ENCODE measurements around the gene PLCB4. TPM values are rescaled to one million over a fixed set of nuclear protein-coding genes. Genes with fewer than 3 reads are reported as not detected.

The PLCB4 gene
- polyA plus RNA-seq, 1 experiment = 8.8 TPM

DNA sequence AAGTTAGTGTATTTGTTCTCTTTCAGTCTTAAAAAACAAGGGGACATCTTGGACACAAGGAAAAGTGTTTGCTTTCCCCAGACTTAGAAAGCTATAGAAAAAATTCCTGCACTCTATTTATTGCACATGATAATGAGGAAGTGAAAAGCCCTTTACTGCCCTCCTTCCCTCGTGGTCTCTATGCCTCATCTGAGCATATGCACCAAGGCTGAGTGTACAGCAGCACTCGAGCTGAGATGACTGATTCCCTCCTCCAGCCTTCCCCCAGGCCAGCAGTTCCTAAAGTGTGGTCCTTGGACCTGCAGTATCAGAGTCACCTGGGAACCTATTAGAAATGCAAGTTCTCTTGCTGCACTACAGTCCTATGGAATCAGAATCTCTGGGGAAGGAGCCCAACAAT lies 431.2 kb downstream of the PLCB4 start:
- TF ChIP-seq, protein P1, sequence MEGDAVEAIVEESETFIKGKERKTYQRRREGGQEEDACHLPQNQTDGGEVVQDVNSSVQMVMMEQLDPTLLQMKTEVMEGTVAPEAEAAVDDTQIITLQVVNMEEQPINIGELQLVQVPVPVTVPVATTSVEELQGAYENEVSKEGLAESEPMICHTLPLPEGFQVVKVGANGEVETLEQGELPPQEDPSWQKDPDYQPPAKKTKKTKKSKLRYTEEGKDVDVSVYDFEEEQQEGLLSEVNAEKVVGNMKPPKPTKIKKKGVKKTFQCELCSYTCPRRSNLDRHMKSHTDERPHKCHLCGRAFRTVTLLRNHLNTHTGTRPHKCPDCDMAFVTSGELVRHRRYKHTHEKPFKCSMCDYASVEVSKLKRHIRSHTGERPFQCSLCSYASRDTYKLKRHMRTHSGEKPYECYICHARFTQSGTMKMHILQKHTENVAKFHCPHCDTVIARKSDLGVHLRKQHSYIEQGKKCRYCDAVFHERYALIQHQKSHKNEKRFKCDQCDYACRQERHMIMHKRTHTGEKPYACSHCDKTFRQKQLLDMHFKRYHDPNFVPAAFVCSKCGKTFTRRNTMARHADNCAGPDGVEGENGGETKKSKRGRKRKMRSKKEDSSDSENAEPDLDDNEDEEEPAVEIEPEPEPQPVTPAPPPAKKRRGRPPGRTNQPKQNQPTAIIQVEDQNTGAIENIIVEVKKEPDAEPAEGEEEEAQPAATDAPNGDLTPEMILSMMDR (IDR thresholded peaks at IDR 0.05; ENCODE audit: insufficient read depth, low read depth, low read length) = no peak
- POLR2A ChIA-PET = no interaction called here
- no peak for DNase-seq (ENCODE audit: low read depth)
- CTCF ChIA-PET = interaction anchor here (1.2 to 1.6 kb wide), 3 partner anchors 14 to 478 kb away, joined by 3 to 6 read pairs (median 3); no protein-coding TSS in a partner anchor
- peaks cover 3% of the 10 kb centered on the region; the same call in 1 of the 2 replicates for H3K27me3 ChIP-seq (ENCODE audit: control insufficient read depth, insufficient read depth, low read length)
- H3K4me3 ChIP-seq (ENCODE audit: low read depth, low read length) = no peak overlapping the region
- H3K36me3 ChIP-seq (ENCODE audit: control insufficient read depth, insufficient read depth, low read length) = no peaks in the 10 kb centered on the region

DNA sequence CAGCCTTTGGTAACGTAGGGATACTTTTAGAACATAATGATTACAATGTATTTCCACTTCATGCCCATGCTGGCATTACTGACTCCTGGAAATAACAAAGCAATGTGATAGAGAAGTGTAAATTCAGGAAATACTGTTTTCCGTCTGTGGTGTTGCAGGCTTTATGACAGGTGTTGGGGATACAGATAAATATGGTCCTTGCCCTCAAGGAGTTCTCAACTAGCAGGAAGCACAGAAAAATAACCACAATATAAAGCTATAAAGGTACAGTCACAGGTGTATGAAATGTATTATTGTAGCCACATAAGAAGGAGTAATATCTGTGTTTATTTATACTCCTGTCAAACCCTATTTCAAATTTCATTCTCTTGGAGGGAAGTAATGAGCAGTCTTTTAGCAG lies 432.6 kb downstream of the PLCB4 start:
- H3K36me3 ChIP-seq (ENCODE audit: control insufficient read depth, insufficient read depth, low read length) = no peaks in the 10 kb centered on the region
- no peak for DNase-seq (ENCODE audit: low read depth)
- CTCF ChIA-PET = no interaction called here
- TF ChIP-seq, protein P1 (IDR thresholded peaks at IDR 0.05; ENCODE audit: insufficient read depth, low read depth, low read length) = no peak
- H3K27me3 ChIP-seq (ENCODE audit: control insufficient read depth, insufficient read depth, low read length) = peaks cover 12% of the 10 kb centered on the region
- no peak overlapping the region for H3K4me3 ChIP-seq (ENCODE audit: low read depth, low read length)
- POLR2A ChIA-PET = no interaction called here

DNA sequence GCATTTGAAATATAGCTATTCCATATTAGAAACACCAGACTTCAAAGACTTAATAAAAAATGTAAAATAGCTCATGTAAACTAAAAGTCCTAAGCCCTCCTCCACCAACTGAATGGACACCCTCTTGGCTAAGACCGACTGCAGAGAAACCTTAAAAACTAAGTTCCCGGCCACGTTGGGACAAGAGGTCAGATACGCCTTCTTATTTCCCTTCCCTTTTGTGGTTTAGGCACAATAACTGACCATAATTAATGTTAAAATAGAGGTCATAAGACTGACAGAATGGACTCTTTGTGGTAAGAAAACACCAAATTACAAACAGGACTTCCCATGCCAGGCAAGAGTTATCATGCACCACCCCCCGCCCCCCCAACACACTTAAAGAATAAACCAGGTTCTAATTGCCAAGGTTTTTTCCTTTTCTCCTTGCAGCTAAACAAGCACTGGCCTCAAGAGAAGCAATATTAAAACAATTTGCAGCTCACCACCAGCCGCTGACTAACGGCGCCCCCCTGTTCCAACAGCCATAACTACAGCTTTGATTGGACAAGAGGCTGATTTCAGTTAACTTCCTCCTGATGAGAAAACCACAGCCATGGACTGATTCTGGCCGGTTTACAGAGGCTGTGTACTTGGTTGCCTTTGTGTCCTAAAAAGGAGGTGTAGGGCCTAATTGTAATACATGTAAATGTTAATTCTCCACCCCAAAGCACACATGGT lies 434.8 kb downstream of the PLCB4 start:
- TF ChIP-seq, protein P1 (IDR thresholded peaks at IDR 0.05; ENCODE audit: insufficient read depth, low read depth, low read length) = no peak
- ChIA-PET CTCF (interaction anchor here (0.7 to 2.8 kb wide), 4 partner anchors 20 to 100 kb away, joined by 3 to 11 read pairs (median 4); no protein-coding TSS in a partner anchor), POLR2A (no interaction called here)
- Histone ChIP-seq H3K27me3 (ENCODE audit: control insufficient read depth, insufficient read depth, low read length) (peaks cover 30% of the 10 kb centered on the region), H3K4me3 (ENCODE audit: low read depth, low read length) (no peak overlapping the region), H3K36me3 (ENCODE audit: control insufficient read depth, insufficient read depth, low read length) (no peaks in the 10 kb centered on the region)
- no peak for DNase-seq (ENCODE audit: low read depth)

DNA sequence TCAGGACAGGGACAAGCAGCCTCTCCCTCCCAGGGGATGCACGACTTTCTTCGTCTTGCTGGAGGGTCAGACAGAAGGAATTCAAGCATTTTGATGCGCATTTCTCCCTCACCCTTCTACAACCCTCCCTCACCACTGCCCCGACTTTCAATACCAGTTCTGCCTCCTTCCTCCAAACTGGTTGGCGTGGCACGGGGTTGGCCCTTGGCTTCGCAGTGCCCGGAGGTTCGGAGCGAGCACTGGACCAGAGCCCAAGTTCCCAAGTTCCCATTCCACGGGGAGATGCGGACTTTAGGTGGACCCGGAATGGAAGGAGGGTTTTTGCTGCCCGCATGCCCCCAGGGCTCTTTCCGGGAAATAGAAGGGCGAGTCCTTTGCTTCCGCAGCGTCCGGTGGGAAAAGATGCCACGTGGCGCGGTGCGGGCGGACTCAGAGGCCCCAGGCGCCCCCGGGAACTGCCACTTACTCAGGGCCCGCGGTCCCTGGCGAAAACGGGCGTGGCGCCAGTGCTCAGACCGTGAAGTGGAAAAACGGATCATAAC lies 437.5 kb downstream of the PLCB4 start:
- Histone ChIP-seq H3K4me3 (ENCODE audit: low read depth, low read length) (no peak overlapping the region), H3K27me3 (ENCODE audit: control insufficient read depth, insufficient read depth, low read length) (peaks cover 38% of the 10 kb centered on the region), H3K36me3 (ENCODE audit: control insufficient read depth, insufficient read depth, low read length) (no peaks in the 10 kb centered on the region)
- TF ChIP-seq, protein P1 (IDR thresholded peaks at IDR 0.05; ENCODE audit: insufficient read depth, low read depth, low read length) = no peak
- CTCF ChIA-PET = no interaction called here
- POLR2A ChIA-PET = no interaction called here
- DNase-seq (ENCODE audit: low read depth) = no peak

DNA sequence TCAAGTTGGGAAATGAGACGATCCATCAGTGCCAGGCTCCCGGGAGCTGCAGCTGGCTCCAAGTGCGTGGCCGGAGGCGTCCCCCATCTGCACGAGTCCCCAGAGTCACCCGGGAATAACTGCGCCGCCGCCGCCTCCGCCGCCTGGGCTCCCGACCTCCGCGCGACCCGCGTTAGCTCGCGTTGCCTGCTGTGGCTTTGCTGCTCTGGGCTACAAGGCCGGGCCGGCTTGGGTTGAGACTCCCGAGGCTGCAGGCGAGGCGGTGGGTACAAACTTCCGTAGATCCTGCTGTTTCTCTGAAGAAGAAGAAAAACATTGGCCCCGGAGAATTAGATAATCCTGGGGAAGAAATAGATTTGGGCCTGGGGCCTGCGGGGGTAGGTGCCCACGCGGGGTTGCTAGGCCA lies 438.1 kb downstream of the PLCB4 start:
- no peak for DNase-seq (ENCODE audit: low read depth)
- peaks cover 38% of the 10 kb centered on the region for H3K27me3 ChIP-seq (ENCODE audit: control insufficient read depth, insufficient read depth, low read length)
- POLR2A ChIA-PET = no interaction called here
- CTCF ChIA-PET = no interaction called here
- TF ChIP-seq, protein P1 (IDR thresholded peaks at IDR 0.05; ENCODE audit: insufficient read depth, low read depth, low read length) = no peak
- H3K36me3 ChIP-seq (ENCODE audit: control insufficient read depth, insufficient read depth, low read length) = no peaks in the 10 kb centered on the region
- H3K4me3 ChIP-seq (ENCODE audit: low read depth, low read length) = no peak overlapping the region

All from BJ (cell line).